RWPE1 (cell line): ENCODE results near the gene C11orf16.
A peak's percentile ranks its signal among the peaks of the same experiment; 100 is the strongest.

ENCODE experiments used
- CTCF ChIA-PET: fragments of 350-600 bp; sonication (Branson Sonifier 250); formaldehyde crosslinking; extraction: SDS; loops from one replicate; lab custom pipeline; 2021; lab: Yijun Ruan, JAX
- POLR2A ChIA-PET: fragments of 400-600 bp; formaldehyde crosslinking; extraction: SDS; loops from one replicate; lab custom pipeline; 2020; ENCODE audit warnings: antibody characterized with exemption; ENCODE audit not compliant: low non-redundant PET; lab: Yijun Ruan, JAX
- DNase-seq: peaks from one replicate; pipeline ENCODE4 v3.0.0; 2012; ENCODE audit warnings: low spot score
- H3K27ac ChIP-seq: fragments of 450-650 bp; 2 replicates; pipeline ENCODE4 v1.5.1; 2017
- CTCF ChIP-seq: fragments of 450-650 bp; conservative IDR thresholded peaks from 2 replicates; pipeline ENCODE4 v1.5.1; 2017; ENCODE audit warnings: low read depth, mild to moderate bottlenecking

The C11orf16 gene

DNA sequence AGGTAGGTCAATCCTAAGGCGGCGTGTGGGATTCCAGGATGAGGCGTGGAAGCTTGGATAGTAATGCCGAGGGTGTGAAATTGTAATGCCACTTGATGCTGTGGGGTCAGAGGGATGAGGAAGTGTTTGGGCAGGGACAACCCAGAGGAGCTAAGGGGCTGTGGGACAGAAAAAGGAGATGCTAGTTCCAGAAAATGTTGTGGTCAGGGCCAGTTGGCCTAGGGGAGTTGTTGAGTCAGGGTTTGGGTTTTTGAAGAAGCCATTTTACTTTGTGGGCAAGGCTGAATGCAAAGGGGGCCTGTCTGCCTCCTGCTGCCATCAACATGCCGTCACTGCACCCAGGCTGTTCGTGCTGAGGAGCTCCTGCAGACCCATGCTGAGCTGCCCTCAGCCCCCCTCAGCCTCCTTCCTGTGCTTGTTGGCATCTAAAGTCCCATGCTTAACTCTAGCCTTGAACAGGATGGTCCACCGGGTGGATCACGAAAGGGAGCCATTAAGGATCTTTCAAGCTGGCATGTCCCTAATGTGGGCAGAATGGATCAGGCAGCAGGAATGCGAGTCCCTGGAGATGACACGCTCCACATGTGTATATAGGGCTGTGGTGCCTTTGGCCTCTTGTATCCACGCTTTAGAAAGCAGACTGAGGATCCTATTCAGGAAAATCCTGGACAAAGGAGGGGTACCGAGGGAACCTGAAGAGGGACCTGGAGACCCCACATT lies 2.1 kb downstream of the C11orf16 start:
- TF ChIP-seq CTCF, result no peak
- no peak for DNase-seq
- ChIA-PET CTCF (no interaction called here), POLR2A (no interaction called here)
- no peak overlapping the region for H3K27ac ChIP-seq

DNA sequence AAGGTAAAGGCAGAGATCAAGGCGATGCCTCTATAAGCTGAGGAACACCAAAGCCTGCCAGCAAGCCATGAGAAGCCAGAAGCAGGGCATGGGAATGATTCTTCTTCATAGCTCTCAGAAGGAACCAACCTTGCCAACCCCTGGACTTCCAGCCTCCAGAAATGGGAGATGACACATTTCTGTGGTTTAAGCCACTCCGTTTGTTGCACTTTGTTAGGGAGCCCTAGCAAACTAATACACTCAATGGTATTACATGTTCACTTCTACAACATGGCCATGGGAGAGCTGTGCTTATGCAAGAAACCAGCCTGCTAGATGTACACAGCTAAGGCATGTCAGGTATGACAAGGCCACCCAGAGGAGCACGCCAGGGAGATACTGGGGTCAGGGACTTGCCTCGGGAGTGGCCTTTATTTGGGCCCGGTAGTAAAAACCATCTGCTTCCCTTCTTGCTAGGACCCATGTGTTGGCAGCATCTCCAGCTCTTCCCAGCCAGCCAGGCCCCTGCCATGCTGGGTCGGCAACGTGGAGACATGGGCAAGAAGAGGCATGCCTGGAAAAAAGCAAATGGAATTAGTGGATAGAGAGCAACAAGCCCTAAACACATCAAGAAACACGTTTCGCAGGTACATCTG lies 3.6 kb downstream of the C11orf16 start:
- TF ChIP-seq CTCF, result no peak
- H3K27ac ChIP-seq, result peak overlapping the region; percentile 22; the same call in 1 of the 2 replicates
- CTCF ChIA-PET, result interaction anchor here (0.6 kb wide), 1 partner anchor 666 kb away, joined by 3 read pairs; no protein-coding TSS in a partner anchor
- DNase-seq, result no peak
- POLR2A ChIA-PET, result no interaction called here

DNA sequence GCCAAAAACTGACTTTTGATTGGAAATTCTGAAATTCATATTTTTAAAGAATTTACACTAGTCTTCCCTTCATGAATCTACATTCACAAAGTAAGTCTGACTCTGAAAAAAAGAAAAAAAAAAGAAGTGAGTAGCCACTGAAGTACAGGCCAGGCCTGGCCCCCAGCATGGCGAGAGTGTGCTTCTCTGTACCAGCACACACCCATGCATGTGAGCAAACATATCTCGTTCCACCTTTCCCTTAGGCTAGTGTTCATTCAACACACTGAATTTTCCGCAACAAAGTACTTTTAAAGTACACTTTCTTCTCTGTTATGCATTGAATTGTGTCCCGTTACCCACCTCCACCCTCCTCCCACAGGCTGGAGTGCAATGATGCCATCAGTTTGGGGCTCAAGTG lies 4.5 kb downstream of the C11orf16 start:
- ChIA-PET POLR2A (no interaction called here), CTCF (interaction anchor here (0.7 kb wide), 1 partner anchor 201 kb away, joined by 7 read pairs; no protein-coding TSS in a partner anchor)
- no peak for DNase-seq
- no peak for TF ChIP-seq CTCF
- H3K27ac ChIP-seq, result no peak overlapping the region

DNA sequence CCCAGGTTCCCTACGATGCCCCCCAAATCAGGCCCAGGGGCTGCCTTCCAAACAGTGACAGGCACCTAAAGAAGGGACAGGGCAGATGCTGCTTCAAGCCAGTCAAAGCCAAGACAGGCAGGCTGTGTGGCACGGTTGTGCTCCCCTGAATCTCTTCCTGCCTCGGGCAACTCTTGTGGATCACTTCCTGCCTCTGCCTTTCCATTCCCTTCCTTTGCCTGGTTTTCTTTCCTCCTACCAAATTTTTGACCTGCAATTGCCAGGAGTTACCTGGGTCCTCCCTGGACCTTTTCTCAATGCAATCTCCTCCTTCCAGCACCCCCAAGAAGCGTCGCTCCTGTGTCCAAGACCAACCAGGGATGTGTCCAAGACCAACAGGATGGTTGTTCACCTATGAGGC lies 5.5 kb downstream of the C11orf16 start:
- TF ChIP-seq CTCF, result no peak
- POLR2A ChIA-PET, result no interaction called here
- CTCF ChIA-PET, result interaction anchor here (0.9 kb wide), 1 partner anchor 88 kb away, joined by 3 read pairs; no protein-coding TSS in a partner anchor
- no peak for DNase-seq
- H3K27ac ChIP-seq, result no peak overlapping the region

DNA sequence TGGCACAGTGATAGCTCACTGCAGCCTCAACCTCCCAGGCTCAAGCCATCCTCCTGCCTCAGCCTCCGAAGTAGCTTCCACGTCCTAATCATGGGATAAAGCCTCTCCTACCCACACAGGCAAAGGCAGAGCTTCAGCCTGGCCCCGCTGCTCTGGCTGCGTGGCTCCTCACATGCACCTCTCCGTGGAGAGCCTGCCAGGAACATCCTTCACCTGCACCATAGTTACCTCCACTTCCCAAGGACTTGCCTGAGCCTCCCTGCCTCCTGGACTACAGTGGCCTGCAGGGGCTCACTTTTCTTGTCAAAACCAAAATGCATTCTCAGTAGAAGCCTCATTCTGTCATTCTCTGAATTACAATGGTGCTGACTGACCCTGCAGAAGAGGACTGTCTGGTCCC lies 6.5 kb downstream of the C11orf16 start:
- CTCF ChIA-PET, result interaction anchor here (0.9 kb wide), 1 partner anchor 89 kb away, joined by 3 read pairs; no protein-coding TSS in a partner anchor
- POLR2A ChIA-PET, result no interaction called here
- TF ChIP-seq CTCF, result no peak
- DNase-seq, result no peak
- no peak overlapping the region for H3K27ac ChIP-seq

DNA sequence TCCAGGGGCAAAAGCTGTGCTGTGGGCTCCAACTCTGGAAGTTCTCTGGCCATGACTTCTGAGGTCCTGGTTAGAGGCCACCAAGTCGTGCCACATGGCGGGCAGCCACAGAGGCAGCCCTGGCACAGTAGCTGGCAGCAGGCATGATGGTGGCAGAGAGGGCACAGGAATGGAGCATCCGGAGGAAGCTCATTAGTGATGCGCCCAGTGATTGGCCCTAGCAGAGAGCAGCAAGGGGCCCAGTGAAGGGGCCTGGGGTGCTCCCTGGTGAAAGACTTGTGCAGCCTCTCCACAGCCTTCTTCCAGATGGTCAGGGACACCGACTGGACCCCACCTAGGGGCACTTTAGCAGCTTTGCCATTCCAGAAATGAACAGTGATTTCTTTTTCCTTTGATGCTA lies 7.0 kb downstream of the C11orf16 start:
- no peak for TF ChIP-seq CTCF
- no peak overlapping the region for H3K27ac ChIP-seq
- ChIA-PET POLR2A (no interaction called here), CTCF (no interaction called here)
- DNase-seq, result no peak
